Choroid plexus epithelial cell (primary cell): ENCODE data around the gene YBEY.

Experiments used
- DNase-seq: peaks from one replicate; pipeline ENCODE4 v3.0.0-alpha.2; 2010; ENCODE audit warnings: low read depth
- H3K4me3 ChIP-seq: 2 replicates; pipeline ENCODE4 v1.5.1; 2011; ENCODE audit warnings: low read depth, mild to moderate bottlenecking, control low read depth, low read length, moderate library complexity
- CTCF ChIP-seq: conservative IDR thresholded peaks from 2 replicates; pipeline ENCODE4 v1.5.1; 2011; ENCODE audit warnings: low read depth, mild to moderate bottlenecking, control low read depth, inconsistent platforms, low read length, moderate library complexity

YBEY gene

GRCh38 chr21:46344219-46344915 lies 58.2 kb downstream of the YBEY start:
- DNase-seq, result no peak
- no peak for TF ChIP-seq CTCF
- H3K4me3 ChIP-seq, result no peak overlapping the region

GRCh38 chr21:46345861-46346260 lies 59.7 kb downstream of the YBEY start:
- H3K4me3 ChIP-seq, result no peak overlapping the region
- TF ChIP-seq CTCF, result no peak

GRCh38 chr21:46346296-46347202 lies 60.4 kb downstream of the YBEY start:
- DNase-seq, result no peak
- TF ChIP-seq CTCF, result no peak

More at GRCh38 chr21:46345861-46346260, 59.7 kb downstream of the YBEY start:
- DNase-seq, result no peak

GRCh38 chr21:46347203-46347550 lies 61.0 kb downstream of the YBEY start:
- no peak overlapping the region for H3K4me3 ChIP-seq
- no peak for DNase-seq
- TF ChIP-seq CTCF, result no peak

More at GRCh38 chr21:46346296-46347202, 60.4 kb downstream of the YBEY start:
- no peak overlapping the region for H3K4me3 ChIP-seq
